Omental fat pad (tissue), 4 donors: ENCODE measurements around the gene PRM1. TPM values are rescaled to one million over a fixed set of nuclear protein-coding genes. Genes with fewer than 3 reads are reported as not detected.

Experiments
- ATAC-seq: fragments of 150-250 bp; one replicate; pipeline ENCODE4 v1.9.1; 2016; ENCODE audit warnings: mild to moderate bottlenecking, moderate library complexity; ENCODE audit not compliant: low FRiP score
- DNase-seq: peaks from one replicate; pipeline ENCODE4 v3.0.0-alpha.2; 2019; ENCODE audit warnings: low spot score
- CTCF ChIP-seq, 3 donors: fragments of 450-650 bp; IDR thresholded peaks; one replicate each; pipeline ENCODE4 v1.5.1; 2016 to 2017; ENCODE audit warnings: antibody characterized with exemption in 3 of 3, mild to moderate bottlenecking in 3 of 3, moderate library complexity in 2 of 3
- total RNA-seq, 4 donors: library from RNA; depleted of rRNA; stranded (reverse); fragments of >200 nt; gene quantifications; one replicate each; pipeline ENCODE4 v1.1.0, GENCODE V29; 2016

PRM1 gene
- total RNA-seq, 4 donors from 2014 or later = not detected

GRCh38 chr16:11265124-11265523, 16.0 kb downstream of the PRM1 start:
- no peak for TF ChIP-seq CTCF (IDR thresholded peaks at IDR 0.05)
- ATAC-seq = no peak
- DNase-seq = no peak

DNA sequence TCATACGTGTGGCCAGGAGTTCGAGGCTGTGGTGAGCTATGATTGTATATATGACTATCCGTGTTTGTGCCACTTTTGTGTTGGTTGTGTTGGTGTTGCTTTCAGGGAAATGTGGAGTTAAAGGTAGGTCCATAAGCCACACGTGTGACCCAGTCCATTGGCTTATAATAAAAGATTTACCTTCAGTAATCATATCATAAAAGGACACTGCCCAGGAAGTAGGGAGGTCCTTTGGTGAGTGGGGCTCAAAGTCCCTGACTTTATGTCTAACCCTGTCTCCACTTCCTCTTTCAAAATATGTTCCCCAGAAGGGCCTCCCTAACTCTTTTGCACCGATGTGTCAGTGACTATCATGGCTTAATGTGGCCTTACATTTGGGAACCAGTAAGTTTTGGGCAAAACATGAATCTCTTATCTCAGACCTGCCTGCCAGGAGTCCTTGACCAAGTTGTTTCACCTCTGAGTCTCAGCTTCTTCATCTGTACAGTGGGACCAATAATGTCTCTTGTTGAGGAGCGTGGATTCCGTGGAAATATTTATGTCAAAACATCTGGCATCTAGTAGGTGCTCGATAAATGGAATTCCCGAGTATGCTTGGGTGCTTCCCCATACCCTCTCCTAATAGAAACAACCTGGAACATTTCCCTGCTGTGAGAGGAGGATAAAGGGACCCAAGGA, 16.8 kb downstream of the PRM1 start:
- DNase-seq (no peak), ATAC-seq (no peak)
- TF ChIP-seq CTCF (IDR thresholded peaks at IDR 0.05) = no peak

- no peak for TF ChIP-seq CTCF (IDR thresholded peaks at IDR 0.05)
- no peak for ATAC-seq
- no peak for DNase-seq
Measured at GRCh38 chr16:11263737-11264136, 17.4 kb downstream of the PRM1 start.

DNA sequence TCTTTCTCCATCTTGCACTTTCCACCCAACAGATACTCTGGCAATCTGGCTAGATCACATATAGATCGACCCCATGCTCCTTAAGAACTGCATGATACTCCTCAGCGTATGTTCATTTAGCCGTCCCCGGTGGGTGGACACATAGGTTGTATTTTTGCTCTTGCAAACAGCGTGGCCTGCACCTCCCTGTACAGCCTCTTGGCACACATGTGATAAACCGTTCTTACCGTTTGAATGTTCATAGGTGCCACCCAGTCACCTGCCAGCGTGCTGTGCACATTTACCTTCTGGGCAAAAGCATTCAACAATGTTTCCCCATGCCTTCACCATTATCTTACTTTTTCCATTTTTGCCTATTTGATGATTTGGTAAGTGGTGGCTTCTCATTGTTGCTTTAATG, 18.2 kb downstream of the PRM1 start:
- DNase-seq (no peak), ATAC-seq (no peak)
- no peak for TF ChIP-seq CTCF (IDR thresholded peaks at IDR 0.05)

DNA sequence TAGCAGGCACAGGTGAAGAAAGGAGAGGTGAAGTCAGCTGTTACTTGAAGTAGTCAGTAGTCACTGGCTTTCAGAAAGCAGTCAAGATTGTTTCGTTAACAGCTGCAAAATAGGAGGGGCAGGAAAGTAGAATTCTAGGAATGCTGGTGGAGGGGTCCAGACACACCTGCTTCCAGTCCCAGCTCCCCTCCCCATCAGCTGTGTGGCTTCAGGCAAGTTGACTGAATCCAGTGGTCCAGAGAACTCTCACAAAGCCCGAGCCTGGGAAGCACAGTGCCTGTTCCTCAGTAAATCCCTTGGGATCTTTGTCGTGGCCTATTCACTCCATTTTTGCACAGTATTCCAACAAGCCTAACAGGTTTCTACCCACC, 20.5 kb downstream of the PRM1 start:
- ATAC-seq (no peak), DNase-seq (no peak)
- no peak for TF ChIP-seq CTCF (IDR thresholded peaks at IDR 0.05)

GRCh38 chr16:11259655-11260595, 21.2 kb downstream of the PRM1 start:
- ATAC-seq (no peak), DNase-seq (no peak)
- no peak for TF ChIP-seq CTCF (IDR thresholded peaks at IDR 0.05)
